ENCODE results near the gene SPECC1L.

DNA sequence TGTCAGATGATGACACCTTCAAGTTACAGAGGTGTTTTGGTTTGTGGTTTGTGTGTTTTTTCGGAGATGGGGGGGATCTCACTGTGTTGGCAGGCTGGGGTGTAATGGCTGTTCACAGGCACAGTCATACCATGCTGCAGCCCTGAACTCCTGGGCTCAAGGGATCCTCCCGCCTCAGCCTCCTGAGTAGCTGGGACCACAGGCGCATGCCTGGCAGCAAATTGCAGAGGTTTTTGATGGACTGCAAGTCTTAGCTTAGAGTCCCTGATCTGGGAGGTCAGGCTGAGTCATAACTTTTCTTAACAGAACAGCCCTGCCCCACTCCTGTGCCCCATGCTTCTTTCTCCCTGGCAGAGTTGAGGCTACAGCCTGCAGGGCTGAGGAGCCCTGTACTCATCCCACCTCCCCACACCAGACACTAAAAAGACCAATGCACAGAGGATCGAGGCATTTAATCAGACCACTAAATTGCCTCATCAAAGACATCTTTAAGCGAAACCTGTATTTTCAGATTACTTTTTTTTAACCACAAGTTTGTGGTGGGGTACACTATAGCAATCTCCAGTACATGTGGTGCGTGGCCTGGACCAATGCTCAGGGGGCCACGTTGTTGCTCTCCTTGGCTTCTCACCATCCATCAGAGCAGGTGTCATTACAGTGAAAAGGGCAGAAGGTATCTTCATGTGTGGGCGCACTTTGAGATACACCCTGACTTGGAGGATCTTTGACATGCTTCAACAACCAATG, 139.7 kb downstream of the SPECC1L start:
- TF ChIP-seq POLR2A (IDR thresholded peaks at IDR 0.05; ENCODE audit: borderline replicate concordance, extremely low read depth, insufficient read depth, insufficient read length) = no peak
- TF ChIP-seq, protein P1, sequence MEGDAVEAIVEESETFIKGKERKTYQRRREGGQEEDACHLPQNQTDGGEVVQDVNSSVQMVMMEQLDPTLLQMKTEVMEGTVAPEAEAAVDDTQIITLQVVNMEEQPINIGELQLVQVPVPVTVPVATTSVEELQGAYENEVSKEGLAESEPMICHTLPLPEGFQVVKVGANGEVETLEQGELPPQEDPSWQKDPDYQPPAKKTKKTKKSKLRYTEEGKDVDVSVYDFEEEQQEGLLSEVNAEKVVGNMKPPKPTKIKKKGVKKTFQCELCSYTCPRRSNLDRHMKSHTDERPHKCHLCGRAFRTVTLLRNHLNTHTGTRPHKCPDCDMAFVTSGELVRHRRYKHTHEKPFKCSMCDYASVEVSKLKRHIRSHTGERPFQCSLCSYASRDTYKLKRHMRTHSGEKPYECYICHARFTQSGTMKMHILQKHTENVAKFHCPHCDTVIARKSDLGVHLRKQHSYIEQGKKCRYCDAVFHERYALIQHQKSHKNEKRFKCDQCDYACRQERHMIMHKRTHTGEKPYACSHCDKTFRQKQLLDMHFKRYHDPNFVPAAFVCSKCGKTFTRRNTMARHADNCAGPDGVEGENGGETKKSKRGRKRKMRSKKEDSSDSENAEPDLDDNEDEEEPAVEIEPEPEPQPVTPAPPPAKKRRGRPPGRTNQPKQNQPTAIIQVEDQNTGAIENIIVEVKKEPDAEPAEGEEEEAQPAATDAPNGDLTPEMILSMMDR (IDR thresholded peaks at IDR 0.05 in 2 of 3, conservative IDR thresholded peaks at IDR 0.05 in 1 of 3; ENCODE audit: borderline replicate concordance in 1 of 3, insufficient read depth in 1 of 3, low read depth in 2 of 3, low read length in 2 of 3) = no peak
- TF ChIP-seq, protein P2, sequence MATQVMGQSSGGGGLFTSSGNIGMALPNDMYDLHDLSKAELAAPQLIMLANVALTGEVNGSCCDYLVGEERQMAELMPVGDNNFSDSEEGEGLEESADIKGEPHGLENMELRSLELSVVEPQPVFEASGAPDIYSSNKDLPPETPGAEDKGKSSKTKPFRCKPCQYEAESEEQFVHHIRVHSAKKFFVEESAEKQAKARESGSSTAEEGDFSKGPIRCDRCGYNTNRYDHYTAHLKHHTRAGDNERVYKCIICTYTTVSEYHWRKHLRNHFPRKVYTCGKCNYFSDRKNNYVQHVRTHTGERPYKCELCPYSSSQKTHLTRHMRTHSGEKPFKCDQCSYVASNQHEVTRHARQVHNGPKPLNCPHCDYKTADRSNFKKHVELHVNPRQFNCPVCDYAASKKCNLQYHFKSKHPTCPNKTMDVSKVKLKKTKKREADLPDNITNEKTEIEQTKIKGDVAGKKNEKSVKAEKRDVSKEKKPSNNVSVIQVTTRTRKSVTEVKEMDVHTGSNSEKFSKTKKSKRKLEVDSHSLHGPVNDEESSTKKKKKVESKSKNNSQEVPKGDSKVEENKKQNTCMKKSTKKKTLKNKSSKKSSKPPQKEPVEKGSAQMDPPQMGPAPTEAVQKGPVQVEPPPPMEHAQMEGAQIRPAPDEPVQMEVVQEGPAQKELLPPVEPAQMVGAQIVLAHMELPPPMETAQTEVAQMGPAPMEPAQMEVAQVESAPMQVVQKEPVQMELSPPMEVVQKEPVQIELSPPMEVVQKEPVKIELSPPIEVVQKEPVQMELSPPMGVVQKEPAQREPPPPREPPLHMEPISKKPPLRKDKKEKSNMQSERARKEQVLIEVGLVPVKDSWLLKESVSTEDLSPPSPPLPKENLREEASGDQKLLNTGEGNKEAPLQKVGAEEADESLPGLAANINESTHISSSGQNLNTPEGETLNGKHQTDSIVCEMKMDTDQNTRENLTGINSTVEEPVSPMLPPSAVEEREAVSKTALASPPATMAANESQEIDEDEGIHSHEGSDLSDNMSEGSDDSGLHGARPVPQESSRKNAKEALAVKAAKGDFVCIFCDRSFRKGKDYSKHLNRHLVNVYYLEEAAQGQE (IDR thresholded peaks at IDR 0.05; ENCODE audit: low read depth) = no peak
